HG03457 (cell line): ENCODE results near the gene DKKL1.

Experiments used
- ATAC-seq: cut with Tn5 transposase; IDR thresholded peaks from one replicate; pipeline ENCODE4 v1.9.1; 2021; ENCODE audit warnings: moderate number of reproducible peaks; ENCODE audit not compliant: unreplicated experiment

The DKKL1 gene

DNA sequence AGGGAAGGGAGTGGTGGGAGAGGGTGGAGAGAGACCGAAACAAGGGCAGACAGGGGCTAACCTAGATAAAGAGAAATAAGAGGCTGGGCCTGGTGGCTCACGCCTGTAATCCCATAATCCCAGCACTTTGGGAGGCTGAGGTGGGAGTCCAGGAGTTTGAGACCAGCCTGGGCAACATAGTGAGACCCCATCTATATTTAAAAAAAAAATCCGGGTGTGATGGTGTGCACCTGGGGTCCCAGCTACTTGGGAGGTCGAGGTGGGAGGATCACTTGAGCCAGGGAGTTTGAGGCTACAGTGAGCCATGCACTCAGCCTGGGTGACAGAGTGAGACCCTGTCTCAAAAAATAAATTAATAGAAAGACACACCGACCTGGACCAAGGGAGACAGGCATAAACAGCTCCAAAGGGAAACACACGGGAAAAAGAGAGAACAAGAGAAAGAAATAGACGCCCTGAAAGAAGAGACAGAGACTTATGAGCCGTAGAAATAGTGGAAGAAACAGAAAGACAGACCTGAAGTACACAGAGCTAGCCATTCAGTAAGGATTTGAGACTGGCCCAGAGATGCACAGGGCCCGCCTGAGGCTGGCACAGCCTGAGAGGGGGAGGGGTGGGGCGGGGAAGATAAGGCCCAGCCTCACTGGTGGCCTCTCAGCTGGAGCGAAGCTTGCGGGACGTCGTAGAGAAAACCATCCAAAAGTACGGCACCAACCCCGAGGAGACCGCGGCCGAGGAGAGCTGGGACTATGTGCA lies 26.2 kb upstream of the DKKL1 start:
- no peak for ATAC-seq

- ATAC-seq: no peak
Measured at GRCh38 chr19:49338023-49338677, 25.5 kb upstream of the DKKL1 start.

- no peak for ATAC-seq
Measured at GRCh38 chr19:49338691-49339300, 24.9 kb upstream of the DKKL1 start.

DNA sequence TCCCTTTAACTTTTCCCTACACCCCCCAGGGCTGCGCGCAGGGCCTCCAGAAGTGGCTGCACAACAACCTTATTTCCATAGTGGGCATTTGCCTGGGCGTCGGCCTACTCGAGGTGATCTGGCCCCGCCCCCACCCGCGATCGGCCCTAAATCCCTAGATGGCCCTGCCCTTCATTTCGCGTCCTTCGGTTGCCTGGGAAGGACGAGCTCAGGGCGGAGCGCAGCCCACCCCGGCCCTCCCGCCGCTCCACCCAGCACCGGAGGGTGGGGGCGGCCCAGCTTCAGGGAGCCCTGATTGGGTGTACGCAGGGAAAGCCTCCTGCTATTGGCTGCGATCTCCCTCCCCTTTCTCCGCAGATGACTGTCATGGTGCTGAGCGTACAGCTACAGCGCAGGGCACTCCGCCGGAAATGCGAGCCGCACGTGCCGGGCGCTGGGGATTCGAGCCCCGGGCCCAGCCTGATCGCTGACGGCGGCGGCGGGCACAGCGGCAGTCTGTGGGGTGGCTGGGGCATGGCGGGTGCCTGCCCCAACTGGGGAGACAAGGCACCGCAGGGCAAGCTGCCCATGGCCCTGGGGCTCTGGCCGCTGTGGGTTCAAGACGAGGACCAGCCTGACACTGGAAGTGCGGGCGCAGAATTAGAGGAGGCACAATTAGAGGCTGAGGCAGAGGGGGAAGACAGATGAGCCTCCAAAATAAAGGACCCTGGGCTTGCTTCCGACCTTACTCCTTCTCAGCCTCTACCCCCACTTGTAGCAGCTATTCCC lies 24.2 kb upstream of the DKKL1 start:
- no peak for ATAC-seq

GRCh38 chr19:49340069-49340864 lies 23.4 kb upstream of the DKKL1 start:
- peak; percentile 58 for ATAC-seq

GRCh38 chr19:49340865-49341718 lies 22.6 kb upstream of the DKKL1 start:
- no peak for ATAC-seq

DNA sequence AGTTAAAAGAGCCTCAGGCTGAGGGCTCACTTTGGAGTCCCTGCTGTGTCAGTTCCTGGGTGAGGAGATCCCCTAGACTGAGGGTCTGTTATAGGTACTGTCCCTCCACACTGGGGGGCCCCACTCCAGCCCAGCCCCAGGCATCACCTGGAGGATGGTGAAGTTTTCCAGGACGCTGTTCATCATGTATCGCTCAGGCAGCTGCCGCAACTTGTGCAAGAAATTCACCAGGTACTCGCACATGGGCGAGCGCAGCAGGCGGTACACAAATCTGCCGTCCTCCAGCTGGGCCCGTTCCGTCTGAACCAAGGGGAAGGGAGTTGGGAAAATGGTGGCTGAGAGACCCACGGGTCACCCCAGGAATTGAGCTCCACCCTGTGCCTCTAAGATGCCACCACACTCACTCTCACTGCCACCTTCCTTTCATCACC lies 21.4 kb upstream of the DKKL1 start:
- no peak for ATAC-seq

GRCh38 chr19:49343123-49343522 lies 20.6 kb upstream of the DKKL1 start:
- ATAC-seq: no peak

DNA sequence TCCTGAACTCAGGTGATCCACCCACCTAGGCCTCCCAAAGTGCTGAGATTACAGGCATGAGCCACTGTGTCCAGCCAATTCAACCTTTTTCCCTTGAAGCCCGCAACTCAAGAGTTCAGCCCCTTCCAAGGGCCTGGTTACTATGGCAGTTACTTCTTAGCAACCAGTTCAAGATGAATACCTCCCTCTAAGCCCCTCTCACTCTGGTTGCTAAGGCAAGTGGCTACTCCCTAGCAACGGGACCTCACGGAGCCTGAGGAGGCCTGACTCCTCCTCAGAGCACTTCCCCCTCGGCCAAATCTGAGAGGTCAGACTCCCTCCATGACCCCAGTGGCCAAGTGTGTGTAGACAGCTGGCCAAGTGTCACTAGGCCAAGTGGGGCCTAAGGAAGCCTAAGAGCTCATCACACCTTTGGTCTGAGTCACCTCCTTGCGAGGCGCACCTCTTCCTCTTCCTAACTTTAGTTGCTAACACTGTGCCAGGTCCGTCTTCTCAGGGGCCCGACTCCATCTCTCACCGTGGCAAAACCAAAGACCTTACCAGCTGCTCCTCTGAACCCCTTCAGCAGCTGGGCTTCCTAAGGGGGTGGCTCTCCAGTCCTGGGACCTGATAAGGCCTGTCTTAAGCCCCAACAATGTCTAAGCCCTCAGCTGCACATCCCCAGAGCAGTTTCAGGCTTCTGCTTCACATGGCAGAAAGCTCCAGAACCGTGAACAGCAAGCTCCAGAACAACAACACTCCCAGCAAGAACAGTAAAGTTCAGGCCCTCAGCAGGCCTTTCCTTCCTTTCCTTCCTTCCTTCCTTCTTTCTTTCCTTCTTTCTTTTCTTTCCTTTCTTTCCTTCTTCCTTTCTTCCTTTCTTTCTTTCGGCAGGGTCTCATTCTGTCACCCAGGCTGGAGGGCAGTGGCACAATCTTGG lies 18.9 kb upstream of the DKKL1 start:
- no peak for ATAC-seq

DNA sequence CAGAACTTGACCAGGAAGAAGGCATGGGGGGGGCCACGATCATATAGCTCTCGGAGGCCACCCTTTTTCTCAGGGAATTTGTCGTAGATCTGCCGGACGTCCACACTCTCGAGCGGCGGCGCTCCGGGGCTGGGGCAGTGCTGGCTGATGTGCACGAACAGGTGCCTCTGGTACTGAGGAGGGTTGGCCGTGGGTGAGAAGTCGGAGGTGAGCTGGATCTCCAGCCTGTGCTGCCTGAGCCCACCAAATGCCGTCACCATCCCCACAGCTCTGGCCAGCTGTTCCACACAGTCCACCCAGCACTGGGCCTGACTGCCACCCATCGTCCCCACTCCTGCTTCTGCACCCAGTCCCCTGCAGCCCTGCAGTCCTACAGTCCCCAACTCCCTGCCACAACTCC lies 16.5 kb upstream of the DKKL1 start:
- ATAC-seq: no peak

- ATAC-seq: no peak
Measured at GRCh38 chr19:49347835-49348234, 15.8 kb upstream of the DKKL1 start.

DNA sequence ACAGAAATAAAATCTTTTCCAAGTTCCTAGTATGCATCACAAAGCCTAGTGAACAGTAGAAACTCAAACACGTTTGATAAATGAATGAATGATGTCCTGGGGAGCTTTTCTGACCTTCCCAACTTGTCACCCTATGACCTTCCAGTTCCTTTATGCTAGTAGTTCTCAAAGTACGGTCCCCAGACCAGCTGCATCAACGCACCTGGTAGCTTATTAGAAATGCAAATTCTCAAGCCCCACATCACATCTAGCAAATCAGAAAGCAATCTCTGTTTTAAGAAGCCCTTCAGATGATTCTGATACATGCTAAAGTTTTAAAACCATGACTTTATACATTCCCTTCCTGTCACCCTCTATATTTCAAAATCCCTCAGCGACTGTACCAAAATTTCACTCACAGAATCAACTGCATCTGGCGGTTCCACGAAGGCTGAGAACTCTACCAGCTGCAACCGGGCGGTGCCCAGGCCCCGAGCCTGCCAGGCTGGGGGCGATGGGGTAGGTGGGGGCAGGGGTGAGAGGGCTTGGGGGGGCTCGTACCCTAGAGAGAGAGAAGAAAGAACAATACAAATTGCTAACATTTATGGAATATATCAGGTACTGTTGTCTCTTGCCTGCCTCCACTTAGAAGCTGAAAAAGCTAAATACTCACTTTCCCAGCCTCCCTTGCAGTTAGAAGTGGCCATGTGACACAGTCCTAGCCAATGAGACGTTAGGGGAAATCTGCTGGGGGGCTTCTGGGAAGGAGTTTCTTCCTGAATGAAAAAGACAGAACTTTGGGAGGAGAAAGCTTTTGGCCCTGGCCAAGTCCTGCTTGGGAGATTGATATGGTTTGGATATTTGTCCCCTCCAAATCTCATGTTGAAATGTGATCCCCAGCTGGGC lies 15.1 kb upstream of the DKKL1 start:
- ATAC-seq: no peak

- no peak for ATAC-seq
Measured at GRCh38 chr19:49349567-49349966, 14.1 kb upstream of the DKKL1 start.

GRCh38 chr19:49355909-49356353 lies 7.7 kb upstream of the DKKL1 start:
- ATAC-seq: no peak

DNA sequence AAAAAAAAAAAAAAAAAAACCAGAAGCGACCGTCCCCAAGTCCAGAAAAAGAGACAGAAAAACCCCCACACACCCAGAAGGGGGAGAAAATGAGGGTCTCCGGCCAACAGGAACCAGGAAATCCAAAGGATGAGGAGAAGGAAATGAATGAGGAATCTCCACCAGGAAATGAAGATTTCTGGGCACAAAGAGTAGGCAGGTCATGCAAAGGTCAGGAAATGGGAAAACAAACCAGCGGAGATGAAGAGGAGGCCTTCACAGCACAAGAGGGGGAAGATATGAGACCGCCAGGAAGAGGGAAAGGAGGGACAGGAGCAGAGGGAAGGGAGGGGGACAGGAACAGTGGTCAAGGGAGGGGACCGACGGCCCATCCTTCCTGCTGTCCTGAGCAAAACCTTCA lies 7.3 kb upstream of the DKKL1 start:
- no peak for ATAC-seq

- no peak for ATAC-seq
Measured at GRCh38 chr19:49357186-49357585, 6.5 kb upstream of the DKKL1 start.
